Measurements from ENCODE around the gene PTMA. TPM values are rescaled to one million over a fixed set of nuclear protein-coding genes. Genes with fewer than 3 reads are reported as not detected.

The PTMA gene
- total RNA-seq, 1 donor from 2014 or later, result 779 TPM

- DNase-seq (ENCODE audit: low spot score), result peak; percentile 86
- peak; percentile 72 for ATAC-seq
- intact Hi-C loops (cut with DNase I), result no loop called here
Measured at GRCh38 chr2:231673348-231673770, 35.0 kb upstream of the PTMA start.

- DNase-seq (ENCODE audit: low spot score), result peak; percentile 88
- intact Hi-C loops (cut with DNase I), result no loop called here
- ATAC-seq, result peak; percentile 65
Measured at GRCh38 chr2:231674587-231675338, 33.6 kb upstream of the PTMA start.

GRCh38 chr2:231676243-231676642, 32.1 kb upstream of the PTMA start:
- no peak for DNase-seq (ENCODE audit: low spot score)
- intact Hi-C loops (cut with DNase I), result loop anchor here (2.0 kb wide), 1 partner anchor 39 kb away; no protein-coding TSS in a partner anchor
- no peak for ATAC-seq

- DNase-seq (ENCODE audit: low spot score) (peak; percentile 91), ATAC-seq (peak; percentile 34)
- intact Hi-C loops (cut with DNase I), result loop anchor here (2.0 kb wide), 1 partner anchor 37 kb away; no protein-coding TSS in a partner anchor
Measured at GRCh38 chr2:231677632-231678104, 30.7 kb upstream of the PTMA start.

GRCh38 chr2:231679908-231680284, 28.4 kb upstream of the PTMA start:
- ATAC-seq, result no peak
- DNase-seq (ENCODE audit: low spot score), result no peak
- intact Hi-C loops (cut with DNase I), result no loop called here

GRCh38 chr2:231680285-231680991, 27.9 kb upstream of the PTMA start:
- intact Hi-C loops (cut with DNase I), result no loop called here
- peak; percentile 0 for ATAC-seq
- DNase-seq (ENCODE audit: low spot score), result no peak

- DNase-seq (ENCODE audit: low spot score) (peak; percentile 92), ATAC-seq (peak; percentile 84)
- intact Hi-C loops (cut with DNase I), result no loop called here
Measured at GRCh38 chr2:231680992-231681852, 27.1 kb upstream of the PTMA start.

GRCh38 chr2:231682603-231683291, 25.6 kb upstream of the PTMA start:
- ATAC-seq, result no peak
- DNase-seq (ENCODE audit: low spot score), result no peak
- intact Hi-C loops (cut with DNase I), result no loop called here

- no peak for DNase-seq (ENCODE audit: low spot score)
- no peak for ATAC-seq
- intact Hi-C loops (cut with DNase I), result no loop called here
Measured at GRCh38 chr2:231683292-231684235, 24.8 kb upstream of the PTMA start.

- no peak for DNase-seq (ENCODE audit: low spot score)
- ATAC-seq, result no peak
- intact Hi-C loops (cut with DNase I), result no loop called here
Measured at GRCh38 chr2:231684314-231685223, 23.8 kb upstream of the PTMA start.

GRCh38 chr2:231685349-231686191, 22.8 kb upstream of the PTMA start:
- DNase-seq (ENCODE audit: low spot score), result no peak
- no peak for ATAC-seq
- intact Hi-C loops (cut with DNase I), result no loop called here

- intact Hi-C loops (cut with DNase I), result no loop called here
Measured at GRCh38 chr2:231686192-231687100, 21.9 kb upstream of the PTMA start.

GRCh38 chr2:231687133-231687852, 21.0 kb upstream of the PTMA start:
- ATAC-seq (peak; percentile 78), DNase-seq (ENCODE audit: low spot score) (peak; percentile 78)
- intact Hi-C loops (cut with DNase I), result no loop called here

More at GRCh38 chr2:231686192-231687100, 21.9 kb upstream of the PTMA start:
- no peak for ATAC-seq
- no peak for DNase-seq (ENCODE audit: low spot score)

GRCh38 chr2:231687961-231688360, 20.4 kb upstream of the PTMA start:
- no peak for DNase-seq (ENCODE audit: low spot score)
- no peak for ATAC-seq
- intact Hi-C loops (cut with DNase I), result no loop called here
